ENCODE measurements around the gene SLC1A2. TPM values are rescaled to one million over a fixed set of nuclear protein-coding genes. Genes with fewer than 3 reads are reported as not detected.
"Not testable (repeated sequence)": the region's sequence is repeated elsewhere in the genome, so short reads cannot be mapped to it uniquely, and the experiment has no call there.

SLC1A2 gene
- total and polyA plus RNA-seq, 2 experiments from 2014 or later, result 0.70 to 2.8 TPM

DNA sequence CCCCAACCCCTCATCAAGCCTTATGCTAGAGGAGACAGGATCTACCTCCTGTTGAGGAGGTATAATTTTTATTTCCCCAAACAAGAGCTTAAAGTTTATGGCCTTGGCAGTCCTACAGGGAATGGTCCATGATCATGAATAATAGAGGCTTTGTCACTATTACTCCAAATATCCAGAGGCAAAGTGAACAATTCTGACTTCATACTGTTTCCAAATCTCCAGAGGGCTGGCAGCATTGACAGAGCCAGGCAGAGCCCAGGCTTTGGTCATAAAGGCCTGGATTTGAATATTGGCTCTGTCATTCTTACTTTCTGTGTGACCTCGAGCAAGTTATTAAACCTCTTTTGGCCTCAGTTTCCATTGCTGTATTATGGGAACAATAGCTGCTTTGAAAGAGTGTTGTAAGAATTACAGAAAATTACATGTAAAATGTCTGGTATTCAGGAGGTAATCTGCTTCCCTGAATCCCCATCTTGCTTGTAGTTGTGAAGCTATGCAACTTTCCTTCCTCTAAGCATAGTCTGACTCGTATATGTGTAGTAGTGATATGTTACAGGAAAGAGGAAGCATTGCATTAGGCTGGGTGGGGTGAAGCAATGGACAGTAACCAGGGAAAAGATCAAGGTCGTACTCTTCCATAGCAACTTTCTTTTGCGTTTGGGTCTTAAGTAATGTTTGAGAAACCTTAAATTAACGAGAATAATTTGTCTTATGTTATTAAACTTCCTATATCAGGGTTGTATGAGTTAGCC is 191.6 kb downstream of the SLC1A2 start (continued):
- TF ChIP-seq, protein P1, sequence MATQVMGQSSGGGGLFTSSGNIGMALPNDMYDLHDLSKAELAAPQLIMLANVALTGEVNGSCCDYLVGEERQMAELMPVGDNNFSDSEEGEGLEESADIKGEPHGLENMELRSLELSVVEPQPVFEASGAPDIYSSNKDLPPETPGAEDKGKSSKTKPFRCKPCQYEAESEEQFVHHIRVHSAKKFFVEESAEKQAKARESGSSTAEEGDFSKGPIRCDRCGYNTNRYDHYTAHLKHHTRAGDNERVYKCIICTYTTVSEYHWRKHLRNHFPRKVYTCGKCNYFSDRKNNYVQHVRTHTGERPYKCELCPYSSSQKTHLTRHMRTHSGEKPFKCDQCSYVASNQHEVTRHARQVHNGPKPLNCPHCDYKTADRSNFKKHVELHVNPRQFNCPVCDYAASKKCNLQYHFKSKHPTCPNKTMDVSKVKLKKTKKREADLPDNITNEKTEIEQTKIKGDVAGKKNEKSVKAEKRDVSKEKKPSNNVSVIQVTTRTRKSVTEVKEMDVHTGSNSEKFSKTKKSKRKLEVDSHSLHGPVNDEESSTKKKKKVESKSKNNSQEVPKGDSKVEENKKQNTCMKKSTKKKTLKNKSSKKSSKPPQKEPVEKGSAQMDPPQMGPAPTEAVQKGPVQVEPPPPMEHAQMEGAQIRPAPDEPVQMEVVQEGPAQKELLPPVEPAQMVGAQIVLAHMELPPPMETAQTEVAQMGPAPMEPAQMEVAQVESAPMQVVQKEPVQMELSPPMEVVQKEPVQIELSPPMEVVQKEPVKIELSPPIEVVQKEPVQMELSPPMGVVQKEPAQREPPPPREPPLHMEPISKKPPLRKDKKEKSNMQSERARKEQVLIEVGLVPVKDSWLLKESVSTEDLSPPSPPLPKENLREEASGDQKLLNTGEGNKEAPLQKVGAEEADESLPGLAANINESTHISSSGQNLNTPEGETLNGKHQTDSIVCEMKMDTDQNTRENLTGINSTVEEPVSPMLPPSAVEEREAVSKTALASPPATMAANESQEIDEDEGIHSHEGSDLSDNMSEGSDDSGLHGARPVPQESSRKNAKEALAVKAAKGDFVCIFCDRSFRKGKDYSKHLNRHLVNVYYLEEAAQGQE (IDR thresholded peaks at IDR 0.05; ENCODE audit: unreplicated experiment), result no peak
- TF ChIP-seq, protein P2, sequence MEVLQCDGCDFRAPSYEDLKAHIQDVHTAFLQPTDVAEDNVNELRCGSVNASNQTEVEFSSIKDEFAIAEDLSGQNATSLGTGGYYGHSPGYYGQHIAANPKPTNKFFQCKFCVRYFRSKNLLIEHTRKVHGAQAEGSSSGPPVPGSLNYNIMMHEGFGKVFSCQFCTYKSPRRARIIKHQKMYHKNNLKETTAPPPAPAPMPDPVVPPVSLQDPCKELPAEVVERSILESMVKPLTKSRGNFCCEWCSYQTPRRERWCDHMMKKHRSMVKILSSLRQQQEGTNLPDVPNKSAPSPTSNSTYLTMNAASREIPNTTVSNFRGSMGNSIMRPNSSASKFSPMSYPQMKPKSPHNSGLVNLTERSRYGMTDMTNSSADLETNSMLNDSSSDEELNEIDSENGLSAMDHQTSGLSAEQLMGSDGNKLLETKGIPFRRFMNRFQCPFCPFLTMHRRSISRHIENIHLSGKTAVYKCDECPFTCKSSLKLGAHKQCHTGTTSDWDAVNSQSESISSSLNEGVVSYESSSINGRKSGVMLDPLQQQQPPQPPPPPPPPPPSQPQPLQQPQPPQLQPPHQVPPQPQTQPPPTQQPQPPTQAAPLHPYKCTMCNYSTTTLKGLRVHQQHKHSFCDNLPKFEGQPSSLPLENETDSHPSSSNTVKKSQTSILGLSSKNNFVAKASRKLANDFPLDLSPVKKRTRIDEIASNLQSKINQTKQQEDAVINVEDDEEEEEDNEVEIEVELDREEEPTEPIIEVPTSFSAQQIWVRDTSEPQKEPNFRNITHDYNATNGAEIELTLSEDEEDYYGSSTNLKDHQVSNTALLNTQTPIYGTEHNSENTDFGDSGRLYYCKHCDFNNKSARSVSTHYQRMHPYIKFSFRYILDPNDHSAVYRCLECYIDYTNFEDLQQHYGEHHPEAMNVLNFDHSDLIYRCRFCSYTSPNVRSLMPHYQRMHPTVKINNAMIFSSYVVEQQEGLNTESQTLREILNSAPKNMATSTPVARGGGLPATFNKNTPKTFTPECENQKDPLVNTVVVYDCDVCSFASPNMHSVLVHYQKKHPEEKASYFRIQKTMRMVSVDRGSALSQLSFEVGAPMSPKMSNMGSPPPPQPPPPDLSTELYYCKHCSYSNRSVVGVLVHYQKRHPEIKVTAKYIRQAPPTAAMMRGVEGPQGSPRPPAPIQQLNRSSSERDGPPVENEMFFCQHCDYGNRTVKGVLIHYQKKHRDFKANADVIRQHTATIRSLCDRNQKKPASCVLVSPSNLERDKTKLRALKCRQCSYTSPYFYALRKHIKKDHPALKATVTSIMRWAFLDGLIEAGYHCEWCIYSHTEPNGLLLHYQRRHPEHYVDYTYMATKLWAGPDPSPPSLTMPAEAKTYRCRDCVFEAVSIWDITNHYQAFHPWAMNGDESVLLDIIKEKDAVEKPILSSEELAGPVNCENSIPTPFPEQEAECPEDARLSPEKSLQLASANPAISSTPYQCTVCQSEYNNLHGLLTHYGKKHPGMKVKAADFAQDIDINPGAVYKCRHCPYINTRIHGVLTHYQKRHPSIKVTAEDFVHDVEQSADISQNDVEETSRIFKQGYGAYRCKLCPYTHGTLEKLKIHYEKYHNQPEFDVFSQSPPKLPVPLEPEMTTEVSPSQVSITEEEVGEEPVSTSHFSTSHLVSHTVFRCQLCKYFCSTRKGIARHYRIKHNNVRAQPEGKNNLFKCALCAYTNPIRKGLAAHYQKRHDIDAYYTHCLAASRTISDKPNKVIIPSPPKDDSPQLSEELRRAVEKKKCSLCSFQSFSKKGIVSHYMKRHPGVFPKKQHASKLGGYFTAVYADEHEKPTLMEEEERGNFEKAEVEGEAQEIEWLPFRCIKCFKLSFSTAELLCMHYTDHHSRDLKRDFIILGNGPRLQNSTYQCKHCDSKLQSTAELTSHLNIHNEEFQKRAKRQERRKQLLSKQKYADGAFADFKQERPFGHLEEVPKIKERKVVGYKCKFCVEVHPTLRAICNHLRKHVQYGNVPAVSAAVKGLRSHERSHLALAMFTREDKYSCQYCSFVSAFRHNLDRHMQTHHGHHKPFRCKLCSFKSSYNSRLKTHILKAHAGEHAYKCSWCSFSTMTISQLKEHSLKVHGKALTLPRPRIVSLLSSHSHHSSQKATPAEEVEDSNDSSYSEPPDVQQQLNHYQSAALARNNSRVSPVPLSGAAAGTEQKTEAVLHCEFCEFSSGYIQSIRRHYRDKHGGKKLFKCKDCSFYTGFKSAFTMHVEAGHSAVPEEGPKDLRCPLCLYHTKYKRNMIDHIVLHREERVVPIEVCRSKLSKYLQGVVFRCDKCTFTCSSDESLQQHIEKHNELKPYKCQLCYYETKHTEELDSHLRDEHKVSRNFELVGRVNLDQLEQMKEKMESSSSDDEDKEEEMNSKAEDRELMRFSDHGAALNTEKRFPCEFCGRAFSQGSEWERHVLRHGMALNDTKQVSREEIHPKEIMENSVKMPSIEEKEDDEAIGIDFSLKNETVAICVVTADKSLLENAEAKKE (CRISPR knock-in tag; IDR thresholded peaks at IDR 0.05), result no peak

DNA sequence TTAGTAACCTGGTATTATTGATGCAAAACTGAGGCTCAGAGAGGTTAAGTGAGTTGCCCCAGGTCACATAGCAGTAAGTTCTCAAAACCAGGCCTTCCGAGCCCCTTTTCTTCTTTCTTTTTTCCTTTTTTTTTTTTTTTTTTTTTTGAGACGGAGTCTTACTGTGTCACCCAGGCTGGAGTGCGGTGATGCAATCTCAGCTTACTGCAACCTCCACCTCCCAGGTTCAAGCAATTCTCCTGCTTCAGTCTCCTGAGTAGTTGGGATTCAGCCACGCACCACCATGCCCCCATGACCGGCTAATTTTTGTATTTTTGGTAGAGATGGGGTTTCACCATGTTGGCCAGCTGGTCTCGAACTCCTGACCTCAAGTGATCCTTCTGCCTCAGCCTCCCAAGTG is 192.6 kb downstream of the SLC1A2 start:
- not testable (repeated sequence) for H3K4me1 ChIP-seq (ENCODE audit: insufficient read depth); H3K4me2 ChIP-seq; H3K9me2 ChIP-seq (ENCODE audit: insufficient read depth); H3K79me2 ChIP-seq (replicated peaks; ENCODE audit: insufficient read depth); H2AFZ ChIP-seq; H3K4me1 Mint-ChIP-seq; H3K4me3 Mint-ChIP-seq; ATAC-seq; H3K9me3 Mint-ChIP-seq; H3K27me3 Mint-ChIP-seq (ENCODE audit: insufficient read depth, low read depth, poor library complexity); H3K27ac Mint-ChIP-seq; H3K36me3 Mint-ChIP-seq (ENCODE audit: low read depth); H3F3A ChIP-seq (replicated peaks; ENCODE audit: low read depth); H3K36me3 ChIP-seq (ENCODE audit: insufficient read depth); H3K27ac ChIP-seq (ENCODE audit: low read depth); H3K4me3 ChIP-seq; H3K27me3 ChIP-seq (ENCODE audit: insufficient read depth); DNase-seq (ENCODE audit: low spot score); H4K20me1 ChIP-seq (replicated peaks; ENCODE audit: insufficient read depth)

Data from GM23338 (cell line).